ENCODE results near the gene CCL16. TPM values are rescaled to one million over a fixed set of nuclear protein-coding genes. Genes with fewer than 3 reads are reported as not detected.

Gene CCL16
- total and polyA plus RNA-seq, 2 of the 8 experiments (the other 6 are each of a cell fraction or from before 2014, with no cell fraction given) = not detected

DNA sequence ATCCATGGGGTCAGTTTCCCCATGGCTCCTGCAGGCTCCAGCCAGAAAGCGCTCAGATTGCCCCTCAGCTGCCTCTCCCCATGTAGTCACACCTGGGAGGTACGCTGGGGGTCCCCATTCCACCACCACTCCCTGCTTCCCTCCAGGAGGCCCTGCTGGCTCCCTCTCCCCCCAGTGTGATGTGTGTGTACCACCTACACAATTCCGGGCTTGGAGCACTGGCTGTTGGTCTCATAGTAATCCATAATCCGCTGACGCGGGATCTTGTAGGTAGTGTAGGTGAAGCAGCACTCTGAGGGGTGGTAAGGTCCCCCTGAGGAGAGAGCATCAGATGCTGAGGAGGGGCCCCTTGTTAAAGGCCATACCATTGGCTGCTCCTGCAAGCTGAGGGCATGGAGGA is 2.8 kb upstream of the CCL16 start (continued):
- TF ChIP-seq, protein P1, sequence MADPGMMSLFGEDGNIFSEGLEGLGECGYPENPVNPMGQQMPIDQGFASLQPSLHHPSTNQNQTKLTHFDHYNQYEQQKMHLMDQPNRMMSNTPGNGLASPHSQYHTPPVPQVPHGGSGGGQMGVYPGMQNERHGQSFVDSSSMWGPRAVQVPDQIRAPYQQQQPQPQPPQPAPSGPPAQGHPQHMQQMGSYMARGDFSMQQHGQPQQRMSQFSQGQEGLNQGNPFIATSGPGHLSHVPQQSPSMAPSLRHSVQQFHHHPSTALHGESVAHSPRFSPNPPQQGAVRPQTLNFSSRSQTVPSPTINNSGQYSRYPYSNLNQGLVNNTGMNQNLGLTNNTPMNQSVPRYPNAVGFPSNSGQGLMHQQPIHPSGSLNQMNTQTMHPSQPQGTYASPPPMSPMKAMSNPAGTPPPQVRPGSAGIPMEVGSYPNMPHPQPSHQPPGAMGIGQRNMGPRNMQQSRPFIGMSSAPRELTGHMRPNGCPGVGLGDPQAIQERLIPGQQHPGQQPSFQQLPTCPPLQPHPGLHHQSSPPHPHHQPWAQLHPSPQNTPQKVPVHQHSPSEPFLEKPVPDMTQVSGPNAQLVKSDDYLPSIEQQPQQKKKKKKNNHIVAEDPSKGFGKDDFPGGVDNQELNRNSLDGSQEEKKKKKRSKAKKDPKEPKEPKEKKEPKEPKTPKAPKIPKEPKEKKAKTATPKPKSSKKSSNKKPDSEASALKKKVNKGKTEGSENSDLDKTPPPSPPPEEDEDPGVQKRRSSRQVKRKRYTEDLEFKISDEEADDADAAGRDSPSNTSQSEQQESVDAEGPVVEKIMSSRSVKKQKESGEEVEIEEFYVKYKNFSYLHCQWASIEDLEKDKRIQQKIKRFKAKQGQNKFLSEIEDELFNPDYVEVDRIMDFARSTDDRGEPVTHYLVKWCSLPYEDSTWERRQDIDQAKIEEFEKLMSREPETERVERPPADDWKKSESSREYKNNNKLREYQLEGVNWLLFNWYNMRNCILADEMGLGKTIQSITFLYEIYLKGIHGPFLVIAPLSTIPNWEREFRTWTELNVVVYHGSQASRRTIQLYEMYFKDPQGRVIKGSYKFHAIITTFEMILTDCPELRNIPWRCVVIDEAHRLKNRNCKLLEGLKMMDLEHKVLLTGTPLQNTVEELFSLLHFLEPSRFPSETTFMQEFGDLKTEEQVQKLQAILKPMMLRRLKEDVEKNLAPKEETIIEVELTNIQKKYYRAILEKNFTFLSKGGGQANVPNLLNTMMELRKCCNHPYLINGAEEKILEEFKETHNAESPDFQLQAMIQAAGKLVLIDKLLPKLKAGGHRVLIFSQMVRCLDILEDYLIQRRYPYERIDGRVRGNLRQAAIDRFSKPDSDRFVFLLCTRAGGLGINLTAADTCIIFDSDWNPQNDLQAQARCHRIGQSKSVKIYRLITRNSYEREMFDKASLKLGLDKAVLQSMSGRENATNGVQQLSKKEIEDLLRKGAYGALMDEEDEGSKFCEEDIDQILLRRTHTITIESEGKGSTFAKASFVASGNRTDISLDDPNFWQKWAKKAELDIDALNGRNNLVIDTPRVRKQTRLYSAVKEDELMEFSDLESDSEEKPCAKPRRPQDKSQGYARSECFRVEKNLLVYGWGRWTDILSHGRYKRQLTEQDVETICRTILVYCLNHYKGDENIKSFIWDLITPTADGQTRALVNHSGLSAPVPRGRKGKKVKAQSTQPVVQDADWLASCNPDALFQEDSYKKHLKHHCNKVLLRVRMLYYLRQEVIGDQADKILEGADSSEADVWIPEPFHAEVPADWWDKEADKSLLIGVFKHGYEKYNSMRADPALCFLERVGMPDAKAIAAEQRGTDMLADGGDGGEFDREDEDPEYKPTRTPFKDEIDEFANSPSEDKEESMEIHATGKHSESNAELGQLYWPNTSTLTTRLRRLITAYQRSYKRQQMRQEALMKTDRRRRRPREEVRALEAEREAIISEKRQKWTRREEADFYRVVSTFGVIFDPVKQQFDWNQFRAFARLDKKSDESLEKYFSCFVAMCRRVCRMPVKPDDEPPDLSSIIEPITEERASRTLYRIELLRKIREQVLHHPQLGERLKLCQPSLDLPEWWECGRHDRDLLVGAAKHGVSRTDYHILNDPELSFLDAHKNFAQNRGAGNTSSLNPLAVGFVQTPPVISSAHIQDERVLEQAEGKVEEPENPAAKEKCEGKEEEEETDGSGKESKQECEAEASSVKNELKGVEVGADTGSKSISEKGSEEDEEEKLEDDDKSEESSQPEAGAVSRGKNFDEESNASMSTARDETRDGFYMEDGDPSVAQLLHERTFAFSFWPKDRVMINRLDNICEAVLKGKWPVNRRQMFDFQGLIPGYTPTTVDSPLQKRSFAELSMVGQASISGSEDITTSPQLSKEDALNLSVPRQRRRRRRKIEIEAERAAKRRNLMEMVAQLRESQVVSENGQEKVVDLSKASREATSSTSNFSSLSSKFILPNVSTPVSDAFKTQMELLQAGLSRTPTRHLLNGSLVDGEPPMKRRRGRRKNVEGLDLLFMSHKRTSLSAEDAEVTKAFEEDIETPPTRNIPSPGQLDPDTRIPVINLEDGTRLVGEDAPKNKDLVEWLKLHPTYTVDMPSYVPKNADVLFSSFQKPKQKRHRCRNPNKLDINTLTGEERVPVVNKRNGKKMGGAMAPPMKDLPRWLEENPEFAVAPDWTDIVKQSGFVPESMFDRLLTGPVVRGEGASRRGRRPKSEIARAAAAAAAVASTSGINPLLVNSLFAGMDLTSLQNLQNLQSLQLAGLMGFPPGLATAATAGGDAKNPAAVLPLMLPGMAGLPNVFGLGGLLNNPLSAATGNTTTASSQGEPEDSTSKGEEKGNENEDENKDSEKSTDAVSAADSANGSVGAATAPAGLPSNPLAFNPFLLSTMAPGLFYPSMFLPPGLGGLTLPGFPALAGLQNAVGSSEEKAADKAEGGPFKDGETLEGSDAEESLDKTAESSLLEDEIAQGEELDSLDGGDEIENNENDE (IDR thresholded peaks at IDR 0.05; ENCODE audit: insufficient replicate concordance, low read length) = no peak
- TF ChIP-seq NANOG (IDR thresholded peaks at IDR 0.05; ENCODE audit: insufficient read depth, low read depth, low read length, poor library complexity, severe bottlenecking) = no peak

All from H1 (cell line).